Ovary (tissue), 10 donors: ENCODE measurements around the gene CACNA1D. TPM values are rescaled to one million over a fixed set of nuclear protein-coding genes. Genes with fewer than 3 reads are reported as not detected.
A peak's percentile ranks its signal among the peaks of the same experiment; 100 is the strongest.
"Not testable (repeated sequence)": the region's sequence is repeated elsewhere in the genome, so short reads cannot be mapped to it uniquely, and the experiment has no call there.

ENCODE experiments used
- DNase-seq, 5 donors: peaks; one replicate each; pipeline ENCODE4 v3.0.0-alpha.2; 2019 to 2020
- H3K27ac ChIP-seq, 2 donors: fragments of 200-600 bp; one replicate each; pipeline versions ENCODE4 v1.5.1 to v1.8.0; 2019 to 2022
- H3K27me3 ChIP-seq: fragments of 200-600 bp; one replicate; pipeline ENCODE4 v1.8.0; 2022
- H3K36me3 ChIP-seq: fragments of 200-600 bp; sonication (generic); one replicate; pipeline ENCODE4 v1.5.1; 2019
- H3K4me1 ChIP-seq: one replicate; pipeline ENCODE4 v1.8.1; 2013; ENCODE audit warnings: mild to moderate bottlenecking, moderate library complexity; ENCODE audit not compliant: insufficient read depth
- H3K4me3 ChIP-seq: fragments of 200-600 bp; sonication (generic); one replicate; pipeline ENCODE4 v1.5.1; 2017
- H3K9me3 ChIP-seq, 2 donors: fragments of 200-600 bp in 1 of 2; sonication (generic) in 1 of 2; one replicate each; pipeline versions ENCODE4 v1.5.1 to v1.8.1; 2013 to 2019; ENCODE audit warnings: mild to moderate bottlenecking in 1 of 2, moderate library complexity in 1 of 2
- CTCF ChIP-seq, 3 donors: fragments of 450-650 bp in 2 of 3; fragments of 200-600 bp in 1 of 3; IDR thresholded peaks; one replicate each; pipeline versions ENCODE4 v1.5.1 to v1.8.0; 2016 to 2022; ENCODE audit warnings: antibody characterized with exemption in 3 of 3, mild to moderate bottlenecking in 1 of 3
- EP300 ChIP-seq: sonication (generic); formaldehyde crosslinking; IDR thresholded peaks from one replicate; pipeline ENCODE4 v1.6.1; 2017; ENCODE audit warnings: antibody characterized with exemption
- POLR2A ChIP-seq: fragments of 450-650 bp; IDR thresholded peaks from one replicate; pipeline ENCODE4 v1.6.1; 2017; ENCODE audit warnings: antibody characterized with exemption, mild to moderate bottlenecking, moderate library complexity
- WGBS, 3 donors: extraction: QIAGEN DNeasy Blood & Tissue Kit in 1 of 3; methylation state at CpG; one replicate each; pipeline versions ENCODE4 v1.1.5 to v1.1.7; 2013 to 2017; 5-methylcytosine and 5-hydroxymethylcytosine counted together
- intact Hi-C, 4 donors: fragments of 100-400 bp; cut with DNase I; formaldehyde crosslinking; loops; one replicate each; pipeline versions ENCODE4 v1.11.0 to v1.15.1; 2022 to 2023
- long read RNA-seq, 3 donors: library from polyadenylated mRNA in 2 of 3; unstranded in 2 of 3; transcript quantifications; one replicate each; pipeline ENCODE4 v2.0.0 and lab custom pipeline, GENCODE V29; 2021 to 2026
- polyA plus RNA-seq, 2 donors: library from polyadenylated mRNA; stranded (reverse); fragments of 200-250 nt in 1 of 2; fragments of 350-450 nt in 1 of 2; fragmentation: Illumina TruSeq in 1 of 2; extraction: RNeasy Lipid Tissue Mini Kit (QIAGEN cat#74804) in 1 of 2; gene quantifications; one replicate each; pipeline ENCODE4 v1.2.3, GENCODE V29; 2013 to 2014
- total RNA-seq, 7 donors: library from RNA; depleted of rRNA in 2 of 7; stranded (reverse); fragments of >200 nt in 2 of 7; fragmentation: NEBNext Ultra II Directional in 3 of 7; extraction: Animal tissue kit (Norgen Biotek cat#: 25700) in 3 of 7; gene quantifications; one replicate each; pipeline versions ENCODE4 v1.1.0 to v1.2.4, GENCODE V29; 2016 to 2023
- donor health status: DM: no; HTN: no; CAD: no; lungs with moderate emphysema.
- donor health status: DM: no; HTN: no; CAD: no.
- donor health status: Bipolar disorder and iron deficiency.
- donor health status: DM: yes; HTN: yes; CAD: no.
- donor health status: DM: no; HTN: no; CAD: no.
- donor health status: DM: yes; HTN: yes; CAD: no.

The CACNA1D gene
- total RNA-seq (1 to 10 TPM in 6 of 7 donors, under 1 TPM in 1; 0.72 to 9.3 (median 5.3) TPM), polyA plus RNA-seq (1 to 10 TPM in 1 of 2 donors, under 1 TPM in 1; 0.23 to 2.2 TPM)
- long read RNA-seq, donor 1, partial matches to known transcripts = 0 of 4 reads
- long read RNA-seq, donor 1, other reads (novel, unspliced or antisense) = 3 of 4 reads
- long read RNA-seq, donor 2 = 0 reads
- long read RNA-seq, donor 3, partial matches to known transcripts = 2 of 3 reads
- long read RNA-seq, donor 3, other reads (novel, unspliced or antisense) = 0 of 3 reads

GRCh38 chr3:53493963-53494791, at the start of gene CACNA1D:
Gene CACNA1D, plus strand, starts transcription at chr3:53494611. Its CDS starts 556 bp downstream, at chr3:53495167.
- no peaks in the 10 kb centered on the region for H3K9me3 ChIP-seq
- WGBS, 3 donors = 1 to 3% (median 1%) methylated on average over 46 to 122 of the region's 122 CpGs
- H3K36me3 ChIP-seq = no peaks in the 10 kb centered on the region
- H3K4me1 ChIP-seq = peaks cover 7% of the 10 kb centered on the region
- H3K27ac ChIP-seq = no peak within 1 kb of the TSS
- peak within 1 kb of the TSS; percentile 60 for H3K4me3 ChIP-seq
- TF ChIP-seq CTCF (IDR thresholded peaks at IDR 0.05) = no peak
- no peak for TF ChIP-seq POLR2A
- no peak for TF ChIP-seq EP300
- no peaks in the 10 kb centered on the region for H3K27me3 ChIP-seq
- intact Hi-C loops = no loop called here
- DNase-seq = peak in 4 of 5 donors; percentile 25 to 56 (median 34)

- H3K36me3 ChIP-seq = no peaks in the 10 kb centered on the region
- H3K9me3 ChIP-seq = no peaks in the 10 kb centered on the region
- H3K27me3 ChIP-seq = no peaks in the 10 kb centered on the region
- H3K27ac ChIP-seq = no peak overlapping the region
- DNase-seq = no peak
- TF ChIP-seq POLR2A = no peak
- TF ChIP-seq CTCF (IDR thresholded peaks at IDR 0.05) = no peak
- no peak for TF ChIP-seq EP300
- intact Hi-C loops = no loop called here
- H3K4me1 ChIP-seq = no peaks in the 10 kb centered on the region
- H3K4me3 ChIP-seq = no peak overlapping the region
Measured at GRCh38 chr3:53457068-53457467, 37.3 kb upstream of the CACNA1D start.

DNA sequence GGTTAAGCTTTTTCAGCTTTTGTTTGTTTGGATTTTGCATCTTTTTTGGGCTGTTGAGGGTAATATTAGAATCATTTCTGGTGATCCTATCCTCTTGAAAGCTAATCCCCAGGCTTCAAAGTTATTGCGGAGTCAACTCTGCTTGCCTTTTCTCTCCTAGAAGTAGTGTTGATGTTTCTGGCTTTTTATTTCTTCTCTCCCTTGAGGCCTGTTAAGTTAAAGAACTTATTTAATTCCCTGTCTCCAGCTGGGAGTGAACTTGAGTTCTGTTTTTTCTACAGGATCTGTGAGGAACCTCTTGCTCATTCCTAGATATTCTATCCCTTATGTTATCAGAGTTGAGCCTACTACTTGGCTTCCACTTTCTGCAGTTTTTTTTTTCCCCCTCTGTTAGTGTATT, 34.1 kb upstream of the CACNA1D start:
- H3K9me3 ChIP-seq = no peaks in the 10 kb centered on the region
- H3K4me3 ChIP-seq = no peak overlapping the region
- DNase-seq = no peak
- H3K36me3 ChIP-seq = no peaks in the 10 kb centered on the region
- intact Hi-C loops = no loop called here
- H3K27ac ChIP-seq = no peak overlapping the region
- TF ChIP-seq POLR2A = no peak
- TF ChIP-seq CTCF (IDR thresholded peaks at IDR 0.05) = no peak
- no peak for TF ChIP-seq EP300
- H3K27me3 ChIP-seq = no peaks in the 10 kb centered on the region
- no peaks in the 10 kb centered on the region for H3K4me1 ChIP-seq
- WGBS, 3 donors = 83 to 95% (median 90%) methylated on average over 1 of the region's 1 CpG

- no peaks in the 10 kb centered on the region for H3K4me1 ChIP-seq
- no peaks in the 10 kb centered on the region for H3K36me3 ChIP-seq
- no peak overlapping the region for H3K27ac ChIP-seq
- DNase-seq = no peak
- no peaks in the 10 kb centered on the region for H3K27me3 ChIP-seq
- 91 to 93% (median 92%) methylated on average over 3 of the region's 3 CpGs for WGBS, 3 donors
- intact Hi-C loops = no loop called here
- TF ChIP-seq CTCF (IDR thresholded peaks at IDR 0.05) (no peak), POLR2A (no peak), EP300 (no peak)
- no peak overlapping the region for H3K4me3 ChIP-seq
- no peaks in the 10 kb centered on the region for H3K9me3 ChIP-seq
Measured at GRCh38 chr3:53464424-53464823, 30.0 kb upstream of the CACNA1D start.

DNA sequence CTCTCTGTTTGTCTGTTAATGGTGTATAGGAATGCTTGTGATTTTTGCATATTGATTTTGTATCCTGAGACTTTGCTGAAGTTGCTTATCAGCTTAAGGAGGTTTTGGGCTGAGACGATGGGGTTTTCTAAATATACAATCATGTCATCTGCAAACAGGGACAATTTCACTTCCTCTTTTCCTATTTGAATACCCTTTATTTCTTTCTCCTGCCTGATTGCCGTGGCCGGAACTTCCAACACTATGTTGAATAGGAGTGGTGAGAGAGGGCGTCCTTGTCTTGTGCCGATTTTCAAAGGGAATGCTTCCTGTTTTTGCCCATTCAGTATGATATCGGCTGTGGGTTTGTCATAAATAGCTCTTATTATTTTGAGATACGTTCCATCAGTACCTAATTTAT, 24.7 kb upstream of the CACNA1D start:
- not testable (repeated sequence) for DNase-seq

More for the DNA sequence above, 24.7 kb upstream of the CACNA1D start:
- H3K27me3 ChIP-seq, H3K27ac ChIP-seq, intact Hi-C loops, H3K4me3 ChIP-seq, H3K36me3 ChIP-seq, H3K4me1 ChIP-seq, H3K9me3 ChIP-seq: not testable (repeated sequence)
- 84 to 89% (median 85%) methylated on average over 7 of the region's 7 CpGs for WGBS, 3 donors
